AG09309 (cell line): ENCODE data around the gene SPG7.

Source experiments
- DNase-seq: peaks from one replicate; pipeline ENCODE4 v3.0.0-alpha.2; 2010; ENCODE audit warnings: low read depth
- H3K4me3 ChIP-seq: 2 replicates; pipeline ENCODE4 v1.5.1; 2011; ENCODE audit warnings: mild to moderate bottlenecking, low read depth, low read length, moderate library complexity; ENCODE audit not compliant: control insufficient read depth
- TF ChIP-seq, protein P1 (sequence below): IDR thresholded peaks from 2 replicates; pipeline ENCODE4 v1.5.1; 2011; ENCODE audit warnings: mild to moderate bottlenecking, low read depth, low read length, inconsistent platforms; ENCODE audit not compliant: insufficient read depth, control insufficient read depth; ENCODE audit errors: missing control alignments

The SPG7 gene

DNA sequence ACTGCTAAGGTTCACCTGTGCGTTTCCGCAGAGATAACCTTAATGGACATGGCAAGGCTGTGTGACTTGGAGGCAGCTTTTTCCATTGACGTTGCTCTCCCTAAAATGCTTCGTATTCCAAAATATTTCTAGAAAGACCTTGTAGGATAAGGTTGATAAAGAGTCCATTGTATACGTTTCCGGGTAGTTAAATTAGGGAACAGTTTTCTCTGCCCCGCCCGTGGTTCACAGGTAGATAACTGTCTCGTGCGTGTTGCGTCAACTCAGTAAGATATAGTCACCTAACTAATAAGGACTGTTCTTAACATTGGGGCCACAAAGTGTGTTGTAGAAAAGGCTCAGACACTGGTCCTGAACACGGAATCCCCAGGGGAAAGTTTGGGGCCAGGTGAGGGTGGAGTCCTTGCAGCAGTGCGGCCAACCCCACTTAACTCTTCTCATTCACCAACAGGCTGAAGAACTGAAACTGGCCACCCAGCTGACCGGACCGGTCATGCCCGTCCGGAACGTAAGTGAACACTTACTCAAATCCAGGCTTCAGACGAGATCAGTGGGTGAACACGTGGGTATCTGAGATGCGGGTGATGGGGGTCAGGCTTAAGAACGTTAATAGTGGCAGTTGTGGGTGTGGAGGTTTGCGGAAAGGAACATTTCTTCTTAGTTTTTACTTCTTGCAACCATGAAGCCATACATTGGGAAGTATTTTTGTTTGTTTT is 53.8 kb downstream of the SPG7 start:
- TF ChIP-seq, protein P1, sequence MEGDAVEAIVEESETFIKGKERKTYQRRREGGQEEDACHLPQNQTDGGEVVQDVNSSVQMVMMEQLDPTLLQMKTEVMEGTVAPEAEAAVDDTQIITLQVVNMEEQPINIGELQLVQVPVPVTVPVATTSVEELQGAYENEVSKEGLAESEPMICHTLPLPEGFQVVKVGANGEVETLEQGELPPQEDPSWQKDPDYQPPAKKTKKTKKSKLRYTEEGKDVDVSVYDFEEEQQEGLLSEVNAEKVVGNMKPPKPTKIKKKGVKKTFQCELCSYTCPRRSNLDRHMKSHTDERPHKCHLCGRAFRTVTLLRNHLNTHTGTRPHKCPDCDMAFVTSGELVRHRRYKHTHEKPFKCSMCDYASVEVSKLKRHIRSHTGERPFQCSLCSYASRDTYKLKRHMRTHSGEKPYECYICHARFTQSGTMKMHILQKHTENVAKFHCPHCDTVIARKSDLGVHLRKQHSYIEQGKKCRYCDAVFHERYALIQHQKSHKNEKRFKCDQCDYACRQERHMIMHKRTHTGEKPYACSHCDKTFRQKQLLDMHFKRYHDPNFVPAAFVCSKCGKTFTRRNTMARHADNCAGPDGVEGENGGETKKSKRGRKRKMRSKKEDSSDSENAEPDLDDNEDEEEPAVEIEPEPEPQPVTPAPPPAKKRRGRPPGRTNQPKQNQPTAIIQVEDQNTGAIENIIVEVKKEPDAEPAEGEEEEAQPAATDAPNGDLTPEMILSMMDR: no peak
- DNase-seq: no peak
- H3K4me3 ChIP-seq: peak overlapping the region; percentile 75

DNA sequence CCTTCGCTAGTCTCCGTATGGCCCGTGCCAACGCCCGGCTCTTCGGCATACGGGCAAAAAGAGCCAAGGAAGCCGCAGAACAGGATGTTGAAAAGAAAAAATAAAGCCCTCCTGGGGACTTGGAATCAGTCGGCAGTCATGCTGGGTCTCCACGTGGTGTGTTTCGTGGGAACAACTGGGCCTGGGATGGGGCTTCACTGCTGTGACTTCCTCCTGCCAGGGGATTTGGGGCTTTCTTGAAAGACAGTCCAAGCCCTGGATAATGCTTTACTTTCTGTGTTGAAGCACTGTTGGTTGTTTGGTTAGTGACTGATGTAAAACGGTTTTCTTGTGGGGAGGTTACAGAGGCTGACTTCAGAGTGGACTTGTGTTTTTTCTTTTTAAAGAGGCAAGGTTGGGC is 54.7 kb downstream of the SPG7 start:
- no peak overlapping the region; the same call in 1 of the 2 replicates for H3K4me3 ChIP-seq
- TF ChIP-seq, protein P1: no peak
- DNase-seq: no peak

DNA sequence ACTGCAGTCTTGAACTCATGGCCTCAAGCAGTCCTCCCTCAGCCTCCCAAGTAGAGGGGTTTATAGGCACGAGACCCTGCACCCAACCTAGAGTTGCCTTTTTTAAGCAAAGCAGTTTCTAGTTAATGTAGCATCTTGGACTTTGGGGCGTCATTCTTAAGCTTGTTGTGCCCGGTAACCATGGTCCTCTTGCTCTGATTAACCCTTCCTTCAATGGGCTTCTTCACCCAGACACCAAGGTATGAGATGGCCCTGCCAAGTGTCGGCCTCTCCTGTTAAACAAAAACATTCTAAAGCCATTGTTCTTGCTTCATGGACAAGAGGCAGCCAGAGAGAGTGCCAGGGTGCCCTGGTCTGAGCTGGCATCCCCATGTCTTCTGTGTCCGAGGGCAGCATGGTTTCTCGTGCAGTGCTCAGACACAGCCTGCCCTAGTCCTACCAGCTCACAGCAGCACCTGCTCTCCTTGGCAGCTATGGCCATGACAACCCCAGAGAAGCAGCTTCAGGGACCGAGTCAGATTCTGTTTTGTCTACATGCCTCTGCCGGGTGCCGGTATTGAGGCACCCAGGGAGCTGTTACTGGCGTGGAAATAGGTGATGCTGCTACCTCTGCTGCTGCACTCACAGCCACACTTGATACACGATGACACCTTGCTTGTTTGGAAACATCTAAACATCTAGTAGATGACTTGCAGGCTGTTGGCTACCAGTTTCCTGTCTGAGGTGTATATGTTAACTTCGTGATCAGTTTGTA is 55.6 kb downstream of the SPG7 start:
- no peak for DNase-seq
- H3K4me3 ChIP-seq: no peak overlapping the region
- TF ChIP-seq, protein P1: no peak

DNA sequence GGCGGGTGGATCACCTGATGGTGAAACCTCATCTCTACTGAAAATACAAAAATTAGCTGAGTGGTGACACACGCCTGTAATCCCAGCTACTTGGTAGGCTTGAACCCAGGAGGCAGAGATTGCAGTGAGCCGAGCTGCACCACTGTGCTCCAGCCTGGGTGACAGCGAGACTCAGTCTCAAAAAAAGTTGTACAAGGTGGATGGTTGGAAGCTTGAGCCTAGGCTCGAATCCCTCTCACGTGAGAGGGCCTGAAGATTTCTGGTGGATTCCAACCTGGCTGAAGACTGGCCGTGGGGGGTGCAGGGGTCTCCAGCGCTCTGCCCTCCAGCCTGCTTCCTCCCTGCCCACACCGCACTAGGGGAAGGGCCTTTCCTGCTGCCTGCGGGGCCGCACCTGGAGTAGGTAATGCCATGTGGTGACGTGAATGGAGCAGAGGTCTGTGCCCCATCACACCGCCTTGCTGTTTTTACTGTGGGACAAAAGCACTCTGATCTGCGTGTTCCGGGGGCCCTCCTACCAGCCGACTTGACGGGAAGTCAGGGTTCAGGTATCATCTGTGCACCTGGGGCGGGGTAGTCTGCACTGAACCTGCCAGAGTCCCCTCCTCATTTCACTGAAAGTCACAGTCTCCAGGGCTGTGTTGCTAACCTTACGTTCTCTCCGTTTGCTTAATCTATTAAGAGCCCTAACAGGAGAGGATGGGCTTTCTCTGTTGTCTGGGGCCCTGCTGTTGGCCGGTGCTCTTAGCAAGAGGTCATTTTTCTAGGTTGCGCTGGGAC is 56.5 kb downstream of the SPG7 start:
- TF ChIP-seq, protein P1: no peak
- H3K4me3 ChIP-seq: no peak overlapping the region
- DNase-seq: no peak

DNA sequence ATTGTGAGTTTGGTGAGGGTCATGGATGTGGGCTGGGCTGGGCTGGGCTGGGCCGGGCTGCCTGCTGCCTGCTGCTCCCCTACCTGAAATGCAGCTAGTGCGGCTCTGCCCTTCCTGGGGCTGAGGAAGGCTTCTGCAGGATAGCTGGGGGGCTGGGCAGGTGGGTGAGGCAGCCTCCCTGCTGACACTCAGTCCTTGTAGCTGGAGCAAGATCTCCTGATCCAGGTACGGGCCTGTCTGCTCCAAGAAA is 57.0 kb downstream of the SPG7 start:
- no peak for DNase-seq
- TF ChIP-seq, protein P1: no peak
- H3K4me3 ChIP-seq: no peak overlapping the region

DNA sequence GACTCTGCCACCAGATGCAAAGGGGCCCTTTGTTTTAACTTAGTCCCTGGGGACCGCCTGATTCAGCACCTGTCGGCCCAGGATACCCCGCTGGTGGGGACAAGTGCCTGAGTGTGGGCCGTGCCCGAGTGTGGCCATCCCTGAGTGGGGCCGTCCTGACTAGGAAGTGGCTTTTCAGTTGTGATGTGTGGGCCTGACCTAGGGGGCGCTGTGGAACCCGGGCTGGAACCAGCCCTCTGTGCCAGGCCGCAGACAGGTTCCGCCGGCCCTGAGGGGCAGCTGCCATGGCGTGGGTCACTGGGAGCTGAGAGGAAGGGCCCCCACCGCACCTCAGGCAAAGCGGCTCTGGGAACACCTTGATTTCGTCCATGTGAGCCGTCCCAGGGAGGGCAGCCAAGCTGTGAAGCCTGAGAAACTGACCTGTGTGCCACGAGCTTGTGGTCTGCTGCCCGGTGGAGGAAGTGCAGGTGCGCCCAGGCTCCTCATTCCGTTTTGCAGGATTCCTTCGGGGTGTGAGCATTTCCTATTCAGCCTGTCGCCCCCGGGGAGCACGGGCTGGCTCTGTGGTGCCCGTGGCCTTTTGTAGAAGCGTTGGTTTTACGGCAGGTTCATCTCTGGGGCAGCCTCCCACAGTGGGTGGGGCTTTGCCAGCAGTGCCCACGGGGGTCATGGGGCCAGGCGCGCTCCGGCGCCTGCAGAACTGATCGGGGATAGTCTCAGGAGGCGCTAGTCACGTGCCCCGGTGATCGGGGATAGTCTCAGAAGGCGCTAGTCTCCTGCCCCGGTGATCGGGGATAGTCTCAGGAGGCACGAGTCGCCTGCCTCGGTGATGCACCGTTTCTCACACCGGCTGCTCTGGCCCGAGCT is 57.5 kb downstream of the SPG7 start:
- TF ChIP-seq, protein P1: peak; percentile 72
- no peak for DNase-seq
- peak overlapping the region; percentile 13 for H3K4me3 ChIP-seq
